Tibial nerve (tissue), 3 donors: ENCODE results near the gene AKAP12.

Experiments used
- POLR2A ChIP-seq, 2 donors: fragments of 450-650 bp; IDR thresholded peaks; one replicate each; pipeline ENCODE4 v1.6.1; 2017; ENCODE audit warnings: antibody characterized with exemption in 2 of 2, mild to moderate bottlenecking in 2 of 2, moderate library complexity in 2 of 2
- TF ChIP-seq, protein P1 (sequence below), 5 experiments: fragments of 200-600 bp in 3 of 5; fragments of 450-650 bp in 2 of 5; sonication (generic) in 3 of 5; IDR thresholded peaks; one replicate each; pipeline ENCODE4 v1.5.1; 2016 to 2019; ENCODE audit warnings: antibody characterized with exemption in 5 of 5, mild to moderate bottlenecking in 3 of 5, moderate library complexity in 2 of 5

DNA sequence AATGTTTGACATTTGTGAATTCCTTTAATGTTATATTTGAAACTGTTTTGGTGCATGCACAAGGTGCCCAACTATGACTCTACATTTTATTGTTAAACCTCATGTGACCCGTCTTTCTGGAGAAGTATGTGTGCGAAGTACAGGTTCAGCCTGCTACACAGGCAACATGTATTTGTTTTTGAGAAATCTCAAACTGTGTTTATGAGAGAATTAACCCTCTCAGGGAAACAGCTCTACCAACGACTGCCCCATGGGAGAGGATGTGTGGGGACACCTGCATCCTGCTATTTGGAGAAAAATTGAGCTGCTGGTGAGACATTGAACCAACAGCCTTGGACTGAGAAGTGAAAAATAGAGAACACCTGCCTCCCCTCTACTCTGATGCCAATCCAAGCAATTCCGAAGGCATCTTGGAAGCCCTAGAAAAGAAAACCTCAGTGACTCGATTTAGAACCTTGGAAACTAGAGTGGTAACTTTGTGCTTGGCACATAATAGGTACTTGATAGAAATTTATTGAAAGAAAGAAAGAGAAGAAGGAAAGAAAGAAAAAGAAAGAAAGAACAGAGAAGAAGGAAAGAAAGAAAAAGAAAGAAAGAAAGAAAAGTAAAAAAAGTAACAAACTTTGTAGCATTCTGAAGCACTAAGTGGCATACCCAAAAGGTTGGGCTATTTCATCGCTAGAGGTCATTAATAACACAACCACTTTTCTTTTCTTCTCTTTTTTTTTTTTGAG is 2.9 kb upstream of the AKAP12 start:
- TF ChIP-seq, protein P1, sequence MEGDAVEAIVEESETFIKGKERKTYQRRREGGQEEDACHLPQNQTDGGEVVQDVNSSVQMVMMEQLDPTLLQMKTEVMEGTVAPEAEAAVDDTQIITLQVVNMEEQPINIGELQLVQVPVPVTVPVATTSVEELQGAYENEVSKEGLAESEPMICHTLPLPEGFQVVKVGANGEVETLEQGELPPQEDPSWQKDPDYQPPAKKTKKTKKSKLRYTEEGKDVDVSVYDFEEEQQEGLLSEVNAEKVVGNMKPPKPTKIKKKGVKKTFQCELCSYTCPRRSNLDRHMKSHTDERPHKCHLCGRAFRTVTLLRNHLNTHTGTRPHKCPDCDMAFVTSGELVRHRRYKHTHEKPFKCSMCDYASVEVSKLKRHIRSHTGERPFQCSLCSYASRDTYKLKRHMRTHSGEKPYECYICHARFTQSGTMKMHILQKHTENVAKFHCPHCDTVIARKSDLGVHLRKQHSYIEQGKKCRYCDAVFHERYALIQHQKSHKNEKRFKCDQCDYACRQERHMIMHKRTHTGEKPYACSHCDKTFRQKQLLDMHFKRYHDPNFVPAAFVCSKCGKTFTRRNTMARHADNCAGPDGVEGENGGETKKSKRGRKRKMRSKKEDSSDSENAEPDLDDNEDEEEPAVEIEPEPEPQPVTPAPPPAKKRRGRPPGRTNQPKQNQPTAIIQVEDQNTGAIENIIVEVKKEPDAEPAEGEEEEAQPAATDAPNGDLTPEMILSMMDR (IDR thresholded peaks at IDR 0.05), result no peak
- no peak for TF ChIP-seq POLR2A (IDR thresholded peaks at IDR 0.05)
